Endothelial cell of umbilical vein (primary cell): ENCODE data around the gene NLRP11. TPM values are rescaled to one million over a fixed set of nuclear protein-coding genes. Genes with fewer than 3 reads are reported as not detected.
A peak's percentile ranks its signal among the peaks of the same experiment; 100 is the strongest.

Source experiments
- BruUV-seq: library from RNA; stranded (reverse); fragments of 400-500 nt; replicated peaks from 2 replicates; lab custom pipeline; 2021; lab: Mats Ljungman, UMichigan
- CTCF ChIA-PET: fragments of 300-600, 350-600 bp; sonication (Branson Sonifier 250); formaldehyde crosslinking; loops from one replicate; lab custom pipeline; 2021; ENCODE audit warnings: antibody characterized with exemption, inconsistent platforms; lab: Charles Lee
- POLR2A ChIA-PET: fragments of 300-600, 350-600 bp; sonication (Branson Sonifier 250); formaldehyde crosslinking; loops from one replicate; lab custom pipeline; 2021; ENCODE audit warnings: antibody characterized with exemption, inconsistent platforms; lab: Charles Lee
- DNase-seq: peaks from one replicate; pipeline ENCODE4 v3.0.0-alpha.2; 2011; ENCODE audit warnings: low read depth, low spot score
- FAIRE-seq: peaks from 2 replicates; lab custom pipeline; 2011; peaks lifted over from hg19 to GRCh38; lab: Jason Lieb, UNC
- H2AFZ ChIP-seq: 2 replicates; pipeline ENCODE4 v1.6.0; 2012; ENCODE audit warnings: low read depth, low read length, control low read depth, inconsistent platforms
- H3K27ac ChIP-seq: 2 replicates; pipeline ENCODE4 v1.5.1; 2011; ENCODE audit warnings: low read depth, mild to moderate bottlenecking, control low read depth, low read length, moderate library complexity; ENCODE audit not compliant: insufficient read depth
- H3K27me3 ChIP-seq, 2 experiments: 2 replicates each; pipeline versions ENCODE4 v1.6.0 to v1.6.1; 2011; ENCODE audit warnings: low read length in 2 of 2, mixed read lengths in 1 of 2; ENCODE audit not compliant: control insufficient read depth in 2 of 2, insufficient read depth in 2 of 2
- H3K36me3 ChIP-seq, 2 experiments: 2 replicates in 1 of 2; 3 replicates in 1 of 2; pipeline ENCODE4 v1.5.1; 2011; ENCODE audit warnings: low read length in 2 of 2, mild to moderate bottlenecking in 1 of 2, moderate library complexity in 1 of 2; ENCODE audit not compliant: control insufficient read depth in 2 of 2, insufficient read depth in 2 of 2; ENCODE audit errors: extremely low read depth in 1 of 2
- H3K4me1 ChIP-seq: 3 replicates; pipeline ENCODE4 v1.5.1; 2011; ENCODE audit warnings: mild to moderate bottlenecking, low read length; ENCODE audit not compliant: control insufficient read depth, insufficient read depth; ENCODE audit errors: extremely low read depth
- H3K4me2 ChIP-seq: 2 replicates; pipeline ENCODE4 v1.6.1; 2011; ENCODE audit warnings: low read length, control low read depth, mixed read lengths; ENCODE audit not compliant: insufficient read depth
- H3K4me3 ChIP-seq, 3 experiments: fragments of 200-600 bp in 1 of 3; sonication (generic), shearing (Covaris generic) in 1 of 3; replicated peaks in 1 of 3; 2 replicates each; pipeline ENCODE4 v1.5.1; 2011 to 2016; ENCODE audit warnings: control low read depth in 3 of 3, low read length in 3 of 3, mild to moderate bottlenecking in 2 of 3, inconsistent platforms in 1 of 3, low read depth in 1 of 3, moderate library complexity in 1 of 3; ENCODE audit not compliant: insufficient read depth in 1 of 3
- H3K79me2 ChIP-seq: 2 replicates; pipeline ENCODE4 v1.6.0; 2012; ENCODE audit warnings: low read length, inconsistent platforms; ENCODE audit not compliant: control insufficient read depth, insufficient read depth
- H3K9ac ChIP-seq: replicated peaks from 2 replicates; pipeline ENCODE3; 2011; ENCODE audit warnings: low read length, control low read depth; ENCODE audit not compliant: insufficient read depth; ENCODE audit errors: extremely low read depth
- H3K9me1 ChIP-seq: replicated peaks from 3 replicates; pipeline ENCODE4 v1.6.0; 2011; ENCODE audit warnings: mild to moderate bottlenecking, low read length; ENCODE audit not compliant: control insufficient read depth, insufficient read depth; ENCODE audit errors: extremely low read depth
- H3K9me3 ChIP-seq: replicated peaks from 2 replicates; pipeline ENCODE4 v1.5.1; 2012; ENCODE audit warnings: low read length, inconsistent platforms; ENCODE audit not compliant: control insufficient read depth, insufficient read depth
- H4K20me1 ChIP-seq: replicated peaks from 2 replicates; pipeline ENCODE3; 2011; ENCODE audit warnings: mild to moderate bottlenecking, low read length; ENCODE audit not compliant: control insufficient read depth, insufficient read depth; ENCODE audit errors: extremely low read depth
- CTCF ChIP-seq, 2 donors: IDR thresholded peaks; 1 replicate in 1 of 2; 2 replicates in 1 of 2; pipeline ENCODE4 v1.5.1; 2011; ENCODE audit warnings: low read length in 2 of 2, mild to moderate bottlenecking in 2 of 2, moderate library complexity in 2 of 2, control low read depth in 1 of 2, inconsistent platforms in 1 of 2, low read depth in 1 of 2; ENCODE audit not compliant: insufficient read depth in 1 of 2; ENCODE audit errors: extremely low read depth in 1 of 2
- EZH2 ChIP-seq: IDR thresholded peaks from 2 replicates; pipeline ENCODE4 v1.6.1; 2012; ENCODE audit warnings: borderline replicate concordance, low read depth, mild to moderate bottlenecking, moderate library complexity, low read length, inconsistent platforms; ENCODE audit not compliant: severe bottlenecking
- FOS ChIP-seq: IDR thresholded peaks from 2 replicates; pipeline ENCODE4 v1.6.1; 2011; ENCODE audit warnings: mild to moderate bottlenecking, low read length, moderate library complexity, borderline replicate concordance; ENCODE audit not compliant: insufficient read depth
- MAX ChIP-seq: IDR thresholded peaks from 2 replicates; pipeline ENCODE4 v1.6.1; 2011; ENCODE audit not compliant: insufficient read depth, insufficient read length
- dilution Hi-C: fragments of 300-500 bp; cut with MboI; formaldehyde crosslinking; loops from one replicate; pipeline ENCODE4 v1.15.0; 2019; ENCODE audit warnings: low sequenced_read_pairs; ENCODE audit not compliant: extremely low pct_ligation_motif_present
- intact Hi-C: fragments of 100-400 bp; cut with micrococcal nuclease; formaldehyde crosslinking; loops from one replicate; pipeline ENCODE4 v1.10.0; 2022
- polyA plus RNA-seq, 4 experiments: library from polyadenylated mRNA; depleted of rRNA in 3 of 4; stranded (reverse) in 3 of 4; unstranded in 1 of 4; fragments of >200 nt; gene quantifications; 2 replicates each; pipeline versions ENCODE4 v1.2.1 to v1.2.3, GENCODE V29; 2011 to 2012; ENCODE audit warnings: missing spikeins in 1 of 4
- total RNA-seq: library from RNA; stranded (reverse); gene quantifications from 2 replicates; pipeline ENCODE4 v1.2.3, GENCODE V29; 2021

NLRP11 gene
- total and polyA plus RNA-seq, 2 donors (not counting 3 experiments of a cell fraction or from before 2014, with no cell fraction given): not detected

- DNase-seq (peak; percentile 43), FAIRE-seq (peak; percentile 47)
- POLR2A ChIA-PET: no interaction called here
- Histone ChIP-seq H3K4me3 (no peak overlapping the region), H3K9me3 (peaks cover 2% of the 10 kb centered on the region), H2AFZ (peak overlapping the region; percentile 19), H3K4me1 (no peaks in the 10 kb centered on the region), H3K27ac (no peak overlapping the region), H3K79me2 (no peaks in the 10 kb centered on the region), H3K36me3 (no peaks in the 10 kb centered on the region), H3K4me2 (no peak overlapping the region), H4K20me1 (no peaks in the 10 kb centered on the region), H3K9ac (no peak overlapping the region), H3K9me1 (no peaks in the 10 kb centered on the region), H3K27me3 (no peaks in the 10 kb centered on the region)
- intact Hi-C loops (no loop called here), dilution Hi-C loops (no loop called here)
- CTCF ChIA-PET: interaction anchor here (0.7 to 6.8 kb wide), 7 partner anchors 106 to 668 kb away, joined by 3 to 86 read pairs (median 4); partner anchors contain the start of gene ZNF784
- BruUV-seq: no TSS peak
- TF ChIP-seq FOS (no peak), CTCF (IDR thresholded peaks at IDR 0.05; ENCODE audit: extremely low read depth in 1 of 2, insufficient read depth in 1 of 2, low read depth in 1 of 2, low read length in 2 of 2) (peak; percentile 36 to 42), EZH2 (no peak), MAX (peak; percentile 43)
Measured at GRCh38 chr19:55809381-55810058, 22.3 kb downstream of the NLRP11 start.
